GM06990 (cell line): ENCODE data around the gene SDK2.

Experiments used
- DNase-seq: peaks from one replicate; pipeline ENCODE4 v3.0.0-alpha.2; 2011; ENCODE audit not compliant: insufficient read length; ENCODE audit errors: extremely low read depth
- H3K27me3 ChIP-seq: replicated peaks from 2 replicates; pipeline ENCODE4 v1.6.0; 2011; ENCODE audit warnings: low read length; ENCODE audit not compliant: control insufficient read depth, insufficient read depth
- H3K36me3 ChIP-seq: 2 replicates; pipeline ENCODE4 v1.5.1; 2011; ENCODE audit warnings: low read length; ENCODE audit not compliant: control insufficient read depth, insufficient read depth
- H3K4me3 ChIP-seq: replicated peaks from 2 replicates; pipeline ENCODE4 v1.5.1; 2011; ENCODE audit warnings: low read depth, mild to moderate bottlenecking, control low read depth, low read length
- CTCF ChIP-seq: IDR thresholded peaks from 2 replicates; pipeline ENCODE4 v1.5.1; 2011; ENCODE audit warnings: low read length, control low read depth, mild to moderate bottlenecking, inconsistent platforms; ENCODE audit not compliant: insufficient read depth, poor library complexity, severe bottlenecking

Gene SDK2

GRCh38 chr17:73445466-73445865, 198.8 kb downstream of the SDK2 start:
- Histone ChIP-seq H3K27me3 (no peaks in the 10 kb centered on the region), H3K36me3 (no peaks in the 10 kb centered on the region), H3K4me3 (no peak overlapping the region)
- no peak for TF ChIP-seq CTCF
- no peak for DNase-seq

- no peak for DNase-seq
- Histone ChIP-seq H3K27me3 (no peaks in the 10 kb centered on the region), H3K36me3 (no peaks in the 10 kb centered on the region), H3K4me3 (no peak overlapping the region)
- TF ChIP-seq CTCF, result no peak
Observed at GRCh38 chr17:73444021-73444420, 200.2 kb downstream of the SDK2 start.

GRCh38 chr17:73439597-73439996, 204.6 kb downstream of the SDK2 start:
- H3K36me3 ChIP-seq, result no peaks in the 10 kb centered on the region
- no peak for DNase-seq
- no peak overlapping the region for H3K4me3 ChIP-seq
- H3K27me3 ChIP-seq, result no peaks in the 10 kb centered on the region
- no peak for TF ChIP-seq CTCF

- no peak overlapping the region for H3K4me3 ChIP-seq
- no peak for TF ChIP-seq CTCF
- no peak for DNase-seq
- no peaks in the 10 kb centered on the region for H3K27me3 ChIP-seq
- H3K36me3 ChIP-seq, result no peaks in the 10 kb centered on the region
Observed at GRCh38 chr17:73437826-73438225, 206.4 kb downstream of the SDK2 start.

- Histone ChIP-seq H3K36me3 (no peaks in the 10 kb centered on the region), H3K27me3 (no peaks in the 10 kb centered on the region), H3K4me3 (no peak overlapping the region)
- DNase-seq, result no peak
- TF ChIP-seq CTCF, result no peak
Observed at GRCh38 chr17:73436954-73437353, 207.3 kb downstream of the SDK2 start.

- no peaks in the 10 kb centered on the region for H3K36me3 ChIP-seq
- no peak for TF ChIP-seq CTCF
- H3K4me3 ChIP-seq, result no peak overlapping the region
- H3K27me3 ChIP-seq, result no peaks in the 10 kb centered on the region
- no peak for DNase-seq
Observed at GRCh38 chr17:73435412-73435811, 208.8 kb downstream of the SDK2 start.
